DND-41 (cell line): ENCODE data around the gene CHAT.

Experiments used
- ATAC-seq: fragments of 200-7000 bp; cut with Tn5 transposase; 3 replicates; pipeline ENCODE4 v1.9.1; 2021; ENCODE audit warnings: low read depth; ENCODE audit not compliant: insufficient read depth
- DNase-seq: peaks from one replicate; pipeline ENCODE4 v3.0.0-alpha.2; 2020
- H2AFZ ChIP-seq: 2 replicates; pipeline ENCODE4 v1.6.0; 2012; ENCODE audit warnings: low read depth, low read length
- H3K27ac ChIP-seq: 2 replicates; pipeline ENCODE4 v1.5.1; 2012; ENCODE audit warnings: low read length, inconsistent platforms
- H3K27me3 ChIP-seq: fragments of 200-600 bp; sonication (generic); 2 replicates; pipeline ENCODE4 v1.6.0; 2012; ENCODE audit warnings: low read length, mild to moderate bottlenecking, inconsistent platforms; ENCODE audit not compliant: insufficient read depth, poor library complexity
- H3K36me3 ChIP-seq: 2 replicates; pipeline ENCODE4 v1.5.1; 2012; ENCODE audit warnings: low read length, inconsistent platforms; ENCODE audit not compliant: insufficient read depth
- H3K4me1 ChIP-seq: 2 replicates; pipeline ENCODE4 v1.5.1; 2012; ENCODE audit warnings: mild to moderate bottlenecking, low read length; ENCODE audit not compliant: insufficient read depth
- H3K4me2 ChIP-seq: 2 replicates; pipeline ENCODE4 v1.6.0; 2012; ENCODE audit warnings: mild to moderate bottlenecking, moderate library complexity, low read length, inconsistent platforms; ENCODE audit not compliant: insufficient read depth
- H3K4me3 ChIP-seq, 2 experiments: fragments of 200-600 bp in 1 of 2; shearing (Covaris generic) in 1 of 2; 2 replicates each; pipeline ENCODE4 v1.5.1; 2012 to 2016; ENCODE audit warnings: inconsistent platforms in 2 of 2, low read length in 2 of 2, mild to moderate bottlenecking in 2 of 2, low read depth in 1 of 2, moderate library complexity in 1 of 2
- H3K79me2 ChIP-seq: 2 replicates; pipeline ENCODE4 v1.6.0; 2012; ENCODE audit warnings: low read length, inconsistent platforms; ENCODE audit not compliant: insufficient read depth
- H3K9ac ChIP-seq: 2 replicates; pipeline ENCODE4 v1.6.0; 2012; ENCODE audit warnings: low read depth, mild to moderate bottlenecking, inconsistent platforms, low read length, moderate library complexity
- H3K9me3 ChIP-seq: 2 replicates; pipeline ENCODE4 v1.5.1; 2012; ENCODE audit warnings: low read length, moderate library complexity, mild to moderate bottlenecking, inconsistent platforms; ENCODE audit not compliant: insufficient read depth, severe bottlenecking
- H4K20me1 ChIP-seq: 2 replicates; pipeline ENCODE4 v1.6.0; 2012; ENCODE audit warnings: low read length; ENCODE audit not compliant: insufficient read depth
- EZH2 ChIP-seq: IDR thresholded peaks from 3 replicates; pipeline ENCODE4 v1.6.1; 2012; ENCODE audit warnings: borderline replicate concordance, low read depth, mild to moderate bottlenecking, moderate library complexity, low read length, inconsistent platforms; ENCODE audit not compliant: severe bottlenecking
- TF ChIP-seq, protein P1 (sequence below): IDR thresholded peaks from 2 replicates; pipeline ENCODE4 v1.5.1; 2012; ENCODE audit warnings: borderline replicate concordance, low read length, moderate library complexity, mild to moderate bottlenecking; ENCODE audit not compliant: poor library complexity, severe bottlenecking; ENCODE audit errors: extremely low read depth

CHAT gene

DNA sequence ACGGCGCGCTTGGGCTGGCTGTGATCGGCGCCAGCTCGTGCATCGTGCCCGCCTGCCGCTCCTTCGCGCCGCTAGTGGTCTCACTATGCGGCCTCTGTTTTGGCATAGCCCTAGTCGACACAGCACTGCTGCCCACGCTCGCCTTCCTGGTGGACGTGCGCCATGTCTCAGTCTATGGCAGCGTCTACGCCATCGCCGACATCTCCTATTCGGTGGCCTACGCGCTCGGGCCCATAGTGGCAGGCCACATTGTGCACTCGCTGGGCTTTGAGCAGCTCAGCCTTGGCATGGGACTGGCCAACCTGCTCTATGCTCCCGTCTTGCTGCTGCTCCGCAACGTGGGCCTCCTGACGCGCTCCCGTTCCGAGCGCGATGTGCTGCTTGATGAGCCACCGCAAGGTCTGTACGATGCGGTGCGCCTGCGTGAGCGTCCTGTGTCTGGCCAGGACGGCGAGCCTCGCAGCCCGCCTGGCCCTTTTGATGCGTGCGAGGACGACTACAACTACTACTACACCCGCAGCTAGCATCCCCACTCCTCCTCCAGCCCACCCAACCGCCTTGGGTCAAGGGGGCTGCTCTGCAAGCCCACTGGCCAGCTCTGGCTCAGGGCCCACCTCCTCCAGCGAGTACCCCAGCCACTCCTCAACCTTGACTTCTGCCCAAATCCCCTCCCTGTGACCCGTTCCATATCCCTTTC lies 1.9 kb upstream of the CHAT start:
- Histone ChIP-seq H3K9me3 (no peaks in the 10 kb centered on the region), H3K27me3 (no peaks in the 10 kb centered on the region)
- no peak for ATAC-seq

DNA sequence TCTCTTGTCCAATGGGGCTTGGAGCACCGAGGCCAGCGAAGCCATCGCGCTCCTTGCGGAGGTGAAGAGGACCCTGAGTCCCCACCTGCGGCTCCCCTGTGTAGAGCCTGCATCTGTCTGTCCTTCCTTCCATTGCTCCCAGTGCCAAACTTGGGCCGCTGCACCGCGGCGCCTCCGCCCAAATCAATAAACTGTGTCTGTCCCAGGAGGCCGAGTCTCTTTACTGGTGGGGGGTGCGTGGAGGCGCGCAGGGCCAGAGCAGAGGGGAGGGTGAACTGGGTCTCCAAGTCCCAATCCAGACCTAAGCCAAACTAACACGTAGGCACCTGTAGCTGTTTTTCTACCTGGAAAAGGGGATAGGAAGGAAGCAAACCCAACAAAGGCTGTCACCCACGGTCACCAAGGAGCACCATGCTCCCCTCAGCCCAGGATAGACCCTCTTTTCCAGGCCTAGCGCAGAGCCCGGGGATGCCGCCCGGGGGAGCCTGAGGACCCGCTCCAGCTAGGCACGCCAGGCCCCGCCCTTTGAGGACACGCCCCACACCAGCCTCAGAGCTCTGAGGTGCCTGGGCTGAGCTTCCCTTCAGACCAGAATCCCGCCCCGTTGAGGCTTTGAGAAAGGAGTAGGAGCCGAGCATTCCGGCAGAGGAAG lies 1.2 kb upstream of the CHAT start:
- TF ChIP-seq, protein P1, sequence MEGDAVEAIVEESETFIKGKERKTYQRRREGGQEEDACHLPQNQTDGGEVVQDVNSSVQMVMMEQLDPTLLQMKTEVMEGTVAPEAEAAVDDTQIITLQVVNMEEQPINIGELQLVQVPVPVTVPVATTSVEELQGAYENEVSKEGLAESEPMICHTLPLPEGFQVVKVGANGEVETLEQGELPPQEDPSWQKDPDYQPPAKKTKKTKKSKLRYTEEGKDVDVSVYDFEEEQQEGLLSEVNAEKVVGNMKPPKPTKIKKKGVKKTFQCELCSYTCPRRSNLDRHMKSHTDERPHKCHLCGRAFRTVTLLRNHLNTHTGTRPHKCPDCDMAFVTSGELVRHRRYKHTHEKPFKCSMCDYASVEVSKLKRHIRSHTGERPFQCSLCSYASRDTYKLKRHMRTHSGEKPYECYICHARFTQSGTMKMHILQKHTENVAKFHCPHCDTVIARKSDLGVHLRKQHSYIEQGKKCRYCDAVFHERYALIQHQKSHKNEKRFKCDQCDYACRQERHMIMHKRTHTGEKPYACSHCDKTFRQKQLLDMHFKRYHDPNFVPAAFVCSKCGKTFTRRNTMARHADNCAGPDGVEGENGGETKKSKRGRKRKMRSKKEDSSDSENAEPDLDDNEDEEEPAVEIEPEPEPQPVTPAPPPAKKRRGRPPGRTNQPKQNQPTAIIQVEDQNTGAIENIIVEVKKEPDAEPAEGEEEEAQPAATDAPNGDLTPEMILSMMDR: no peak
- TF ChIP-seq EZH2: no peak
- peaks cover 1% of the 10 kb centered on the region; the same call in 1 of the 2 replicates for H4K20me1 ChIP-seq
- H3K9me3 ChIP-seq: no peaks in the 10 kb centered on the region
- H3K79me2 ChIP-seq: no peaks in the 10 kb centered on the region
- H3K4me3 ChIP-seq: no peak overlapping the region
- H3K36me3 ChIP-seq: no peaks in the 10 kb centered on the region
- DNase-seq (no peak), ATAC-seq (no peak)
- no peaks in the 10 kb centered on the region for H3K27me3 ChIP-seq
- H3K27ac ChIP-seq: no peak overlapping the region
- no peaks in the 10 kb centered on the region for H3K4me1 ChIP-seq
- no peak overlapping the region for H3K9ac ChIP-seq
- H3K4me2 ChIP-seq: no peak overlapping the region
- H2AFZ ChIP-seq: no peak overlapping the region

More for the DNA sequence above, 1.9 kb upstream of the CHAT start:
- no peaks in the 10 kb centered on the region for H3K79me2 ChIP-seq
- no peak overlapping the region for H2AFZ ChIP-seq
- no peaks in the 10 kb centered on the region for H3K36me3 ChIP-seq
- H3K4me2 ChIP-seq: no peak overlapping the region
- H3K4me1 ChIP-seq: peaks cover 5% of the 10 kb centered on the region
- H4K20me1 ChIP-seq: peaks cover 7% of the 10 kb centered on the region
- H3K9ac ChIP-seq: no peak overlapping the region
- no peak for DNase-seq
- no peak overlapping the region for H3K27ac ChIP-seq
- no peak overlapping the region for H3K4me3 ChIP-seq
- TF ChIP-seq, protein P1: no peak
- TF ChIP-seq EZH2: no peak

DNA sequence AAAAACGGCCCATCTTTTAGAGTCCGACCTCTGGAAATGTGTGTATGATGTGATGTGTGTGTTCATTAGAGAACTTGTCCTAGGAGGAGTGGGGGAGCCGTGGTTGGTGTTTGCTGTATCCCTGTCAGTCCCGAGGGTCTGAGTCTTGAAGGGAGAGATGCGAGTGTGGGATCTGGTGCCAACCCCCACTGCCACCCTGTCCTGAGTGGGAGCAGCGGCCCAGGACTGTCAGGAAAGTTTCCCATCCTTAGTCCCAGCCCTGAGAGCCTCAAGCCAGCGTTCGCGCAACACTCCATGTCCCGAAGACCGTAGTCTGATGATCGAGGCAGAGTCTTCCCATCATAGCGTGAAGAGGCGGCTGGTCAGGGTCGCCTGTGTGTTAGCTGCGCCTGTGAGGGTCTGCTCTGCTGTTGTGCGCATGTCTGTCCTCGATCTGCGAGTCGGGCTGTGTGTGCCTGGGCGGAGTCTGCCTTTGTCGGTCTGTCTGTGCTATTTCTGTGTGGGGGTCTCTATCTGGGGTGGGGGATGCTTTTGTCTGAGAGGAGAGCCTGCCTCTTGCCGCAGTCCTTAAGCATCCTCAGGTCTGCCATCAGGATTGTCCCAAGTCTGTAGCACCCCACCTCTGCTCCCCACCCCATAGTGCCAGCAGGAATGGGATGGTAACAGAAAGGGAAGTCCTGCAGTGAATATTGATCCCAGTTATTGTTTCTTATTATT lies 514 bp upstream of the CHAT start:
- H2AFZ ChIP-seq: no peak overlapping the region

More for the DNA sequence above, 514 bp upstream of the CHAT start:
- H3K79me2 ChIP-seq: no peaks in the 10 kb centered on the region
- no peak overlapping the region for H3K9ac ChIP-seq
- DNase-seq: no peak
- H4K20me1 ChIP-seq: no peaks in the 10 kb centered on the region
- no peak overlapping the region for H3K4me3 ChIP-seq
- H3K4me2 ChIP-seq: no peak overlapping the region
- no peak overlapping the region for H3K27ac ChIP-seq
- H3K9me3 ChIP-seq: no peaks in the 10 kb centered on the region
- ATAC-seq: no peak
- no peak for TF ChIP-seq EZH2
- TF ChIP-seq, protein P1: no peak
- H3K27me3 ChIP-seq: no peaks in the 10 kb centered on the region
- no peaks in the 10 kb centered on the region for H3K4me1 ChIP-seq
- H3K36me3 ChIP-seq: no peaks in the 10 kb centered on the region
